HG03064 (cell line): ENCODE results near the gene KLHL14.
"Not testable (repeated sequence)": the region's sequence is repeated elsewhere in the genome, so short reads cannot be mapped to it uniquely, and the experiment has no call there.

Experiments used
- ATAC-seq: cut with Tn5 transposase; IDR thresholded peaks from one replicate; pipeline ENCODE4 v1.9.1; 2021; ENCODE audit warnings: low read depth; ENCODE audit not compliant: unreplicated experiment

The KLHL14 gene

DNA sequence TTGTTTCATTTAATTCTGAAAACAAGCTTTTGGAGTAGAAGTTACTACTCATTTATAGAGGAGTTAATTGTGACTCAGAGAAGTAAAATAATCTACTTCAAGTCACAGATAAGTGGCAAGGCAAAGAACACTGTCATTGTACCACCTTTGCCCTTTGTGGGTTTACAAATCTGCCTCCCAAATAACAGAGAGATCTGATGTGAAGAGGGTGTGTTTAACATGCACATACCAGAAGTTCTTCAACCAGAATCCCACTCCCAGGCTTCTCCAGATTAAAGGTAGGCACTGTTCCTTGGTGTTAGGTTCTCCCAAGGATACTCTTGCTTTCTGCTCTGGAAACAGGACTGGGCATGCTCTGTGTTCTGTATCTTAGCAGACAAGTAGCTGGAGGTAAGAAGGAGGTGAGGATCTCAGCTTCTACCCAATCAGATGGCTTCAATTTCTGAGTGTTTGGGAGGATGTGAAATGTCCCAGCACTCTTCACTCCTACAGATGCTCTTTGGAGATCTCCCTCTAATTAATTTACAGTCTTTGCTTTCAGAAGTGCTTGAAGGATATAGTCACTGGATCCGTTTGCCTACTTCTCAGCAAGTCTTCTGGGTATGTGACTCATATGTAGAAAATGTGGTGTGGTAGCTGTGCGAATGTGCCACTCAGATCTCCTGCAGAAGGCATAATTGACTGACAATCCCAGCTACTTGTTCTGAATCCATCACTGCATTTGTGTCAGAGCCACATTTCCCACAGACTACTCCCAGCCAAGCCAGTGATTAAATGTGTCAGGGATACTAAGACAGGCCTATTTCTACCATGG lies 111.1 kb downstream of the KLHL14 start:
- no peak for ATAC-seq

GRCh38 chr18:32654507-32654906 lies 118.3 kb downstream of the KLHL14 start:
- ATAC-seq = not testable (repeated sequence)

GRCh38 chr18:32637659-32638058 lies 135.2 kb downstream of the KLHL14 start:
- ATAC-seq = not testable (repeated sequence)

GRCh38 chr18:32637226-32637625 lies 135.6 kb downstream of the KLHL14 start:
- no peak for ATAC-seq

DNA sequence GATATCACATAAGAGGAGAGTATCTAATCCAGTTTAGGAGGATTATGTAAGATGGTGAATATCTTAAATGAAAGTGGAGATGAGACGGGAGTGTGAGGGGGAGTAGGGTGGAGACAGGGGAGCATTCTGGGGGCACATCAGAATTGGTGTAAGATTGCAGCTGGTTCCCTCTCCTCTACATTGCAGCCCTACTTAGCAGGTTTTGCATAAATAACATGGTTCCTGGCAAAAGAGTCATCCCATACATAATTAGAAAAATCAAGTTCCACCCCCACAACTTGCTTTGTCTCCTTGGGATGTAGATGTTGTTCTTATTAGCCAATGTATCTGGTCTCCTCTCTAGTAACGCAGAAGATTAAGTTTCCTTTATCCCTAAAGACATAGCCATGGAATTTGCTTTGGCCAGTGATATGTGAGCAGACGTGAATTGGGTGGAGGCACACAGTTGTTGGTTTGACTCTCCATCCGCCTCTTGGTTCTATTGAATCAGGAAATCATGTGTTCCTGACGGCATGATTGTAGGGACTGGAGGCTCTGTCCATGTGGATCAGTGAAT lies 137.9 kb downstream of the KLHL14 start:
- no peak for ATAC-seq

- no peak for ATAC-seq
Measured at GRCh38 chr18:32629981-32630700, 142.7 kb downstream of the KLHL14 start.

GRCh38 chr18:32629292-32629691 lies 143.5 kb downstream of the KLHL14 start:
- ATAC-seq = no peak

DNA sequence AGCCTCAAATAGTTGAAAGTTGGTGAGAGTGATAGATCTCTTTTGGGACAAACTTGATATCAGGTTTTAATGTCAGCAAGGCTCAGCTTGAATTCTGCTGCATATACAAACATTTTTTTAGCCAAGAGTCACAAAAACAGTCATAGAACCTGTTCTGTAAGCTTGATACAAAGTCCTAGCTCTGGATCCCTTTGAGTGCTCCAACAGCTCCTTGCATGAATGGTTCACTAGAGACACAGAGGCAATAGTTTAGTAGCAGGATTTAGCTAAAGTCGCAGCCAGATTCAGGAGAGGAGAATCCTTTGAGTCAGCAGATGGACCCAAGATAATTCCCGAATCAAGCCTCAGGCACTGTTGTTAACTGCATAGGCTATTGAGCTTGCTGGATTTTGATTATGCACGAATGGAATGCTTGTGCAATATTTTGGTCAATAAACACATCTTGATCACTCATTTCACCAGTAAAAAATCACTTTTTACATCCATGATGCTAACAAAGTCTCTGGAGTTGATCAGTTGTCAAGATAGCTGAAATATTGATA lies 148.6 kb downstream of the KLHL14 start:
- ATAC-seq = no peak

- ATAC-seq = no peak
Measured at GRCh38 chr18:32623563-32623962, 149.3 kb downstream of the KLHL14 start.
